Activated naive CD8-positive, alpha-beta T cell treated with anti-CD3 and anti-CD28 coated beads, Interleukin-2, amount 10 ng/mL, durations not matched to agents 7 days and 5 days (primary cell): ENCODE results near the gene GRIP1. TPM values are rescaled to one million over a fixed set of nuclear protein-coding genes. Genes with fewer than 3 reads are reported as not detected.

Source experiments
- ATAC-seq: fragments of 150-1000 bp; cut with Tn5 transposase; one replicate; pipeline ENCODE4 v1.10.0; 2021; ENCODE audit warnings: low read depth, moderate library complexity
- POLR2A ChIA-PET: fragments of 350-600 bp; sonication (Branson Sonifier 250); formaldehyde crosslinking; loops from one replicate; lab custom pipeline; 2021; ENCODE audit warnings: antibody characterized with exemption; lab: Charles Lee
- DNase-seq: peaks from one replicate; pipeline ENCODE4 v3.0.0; 2021
- H3K27ac Mint-ChIP-seq: one replicate; pipeline ENCODE4 v1.8.0; 2022; ENCODE audit warnings: mild to moderate bottlenecking, mixed read lengths
- H3K27me3 Mint-ChIP-seq: one replicate; pipeline ENCODE4 v1.8.0; 2022; ENCODE audit warnings: mild to moderate bottlenecking, moderate library complexity, mixed read lengths
- H3K36me3 Mint-ChIP-seq: one replicate; pipeline ENCODE4 v1.8.0; 2021; ENCODE audit warnings: mild to moderate bottlenecking, mixed read lengths
- H3K4me1 Mint-ChIP-seq: one replicate; pipeline ENCODE4 v1.8.0; 2021; ENCODE audit warnings: mixed read lengths
- H3K4me3 Mint-ChIP-seq: one replicate; pipeline ENCODE4 v1.8.0; 2022; ENCODE audit warnings: mild to moderate bottlenecking, moderate library complexity, mixed read lengths
- H3K9me3 Mint-ChIP-seq: one replicate; pipeline ENCODE4 v1.8.0; 2021; ENCODE audit warnings: mixed read lengths
- total RNA-seq, 2 experiments: library from RNA; stranded (reverse); gene quantifications; one replicate each; pipeline ENCODE4 v1.2.3, GENCODE V29; 2021

The GRIP1 gene
- total RNA-seq, 2 experiments from 2014 or later = 0.34 to 1.8 TPM

DNA sequence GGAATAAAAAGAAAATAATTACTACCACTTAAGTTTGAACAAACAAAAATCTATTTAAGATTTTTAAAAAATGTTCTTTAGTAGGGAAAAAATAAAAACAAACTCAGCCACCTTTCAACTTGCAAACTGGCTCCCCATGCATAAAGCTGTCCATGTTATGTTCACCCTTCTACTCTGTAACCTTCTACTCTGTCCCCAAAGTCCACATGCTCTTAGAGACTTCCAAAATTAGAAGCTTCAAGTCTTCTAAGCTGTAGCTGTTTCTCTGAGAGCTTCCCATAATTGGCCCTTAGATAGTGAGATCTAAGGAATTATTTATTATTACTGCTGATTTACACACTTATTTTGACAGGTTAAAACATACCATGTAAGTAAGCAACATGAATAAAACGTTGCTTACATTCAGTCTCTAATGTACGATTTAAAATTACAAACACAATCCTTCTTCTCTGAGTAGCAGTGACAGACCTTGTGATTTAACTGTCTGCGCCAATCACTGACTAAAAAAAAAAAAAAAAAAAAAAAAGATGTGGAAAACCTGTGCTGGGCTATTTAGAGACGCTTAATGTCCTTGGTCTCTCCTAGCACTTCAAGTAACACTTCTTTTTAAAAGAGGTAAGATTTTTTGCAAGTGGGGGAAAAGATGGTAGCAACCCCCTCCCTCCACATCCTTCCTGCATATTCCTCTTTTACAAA is 28.3 kb upstream of the GRIP1 start:
- H3K27ac Mint-ChIP-seq = no peak overlapping the region
- H3K9me3 Mint-ChIP-seq = peaks cover 2% of the 10 kb centered on the region
- H3K36me3 Mint-ChIP-seq = peaks cover 7% of the 10 kb centered on the region
- H3K27me3 Mint-ChIP-seq = peaks cover 9% of the 10 kb centered on the region
- no peak for DNase-seq
- peaks cover 10% of the 10 kb centered on the region for H3K4me1 Mint-ChIP-seq
- no peak for ATAC-seq
- H3K4me3 Mint-ChIP-seq = no peak overlapping the region
- POLR2A ChIA-PET = no interaction called here

DNA sequence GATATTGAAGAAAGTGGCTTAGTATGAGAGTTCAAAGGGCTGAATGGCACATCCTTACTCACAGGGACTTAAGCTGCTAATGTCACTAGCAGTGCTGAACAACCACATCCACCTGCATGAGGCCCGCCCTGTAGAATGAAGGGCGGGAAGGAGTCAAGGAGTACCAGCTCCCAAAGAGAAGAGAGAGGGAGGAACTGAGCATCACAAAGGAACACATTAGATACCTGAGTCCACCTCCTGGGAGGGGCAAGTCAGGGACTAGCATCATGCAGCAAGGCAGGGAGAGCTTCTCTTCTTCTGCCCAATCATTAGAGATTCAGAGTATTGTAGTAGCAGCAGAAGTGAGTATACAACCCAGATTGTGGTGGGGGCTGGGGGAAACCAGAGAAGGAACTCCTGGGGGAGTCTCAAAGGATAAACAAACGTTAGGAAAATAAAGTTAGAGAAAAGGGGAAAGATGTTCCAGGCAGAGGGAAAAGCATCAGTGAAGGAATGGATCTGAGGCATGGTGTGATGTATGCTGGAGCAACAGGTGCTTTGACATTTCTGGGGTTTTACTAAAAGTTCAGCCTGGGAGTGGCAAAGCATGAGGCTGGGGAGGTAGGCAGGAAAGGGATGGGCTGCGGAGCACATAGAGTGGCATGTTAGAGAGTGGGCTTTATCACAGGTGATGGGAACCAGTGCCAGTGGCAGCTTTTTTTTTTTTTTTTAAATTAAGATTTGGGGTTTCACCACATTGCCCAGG is 21.0 kb upstream of the GRIP1 start:
- Mint-ChIP-seq H3K4me3 (no peak overlapping the region), H3K27ac (peak overlapping the region; percentile 15), H3K4me1 (peaks cover 19% of the 10 kb centered on the region), H3K27me3 (peaks cover 10% of the 10 kb centered on the region), H3K36me3 (peaks cover 6% of the 10 kb centered on the region), H3K9me3 (peaks cover 4% of the 10 kb centered on the region)
- DNase-seq (no peak), ATAC-seq (no peak)
- POLR2A ChIA-PET = no interaction called here

DNA sequence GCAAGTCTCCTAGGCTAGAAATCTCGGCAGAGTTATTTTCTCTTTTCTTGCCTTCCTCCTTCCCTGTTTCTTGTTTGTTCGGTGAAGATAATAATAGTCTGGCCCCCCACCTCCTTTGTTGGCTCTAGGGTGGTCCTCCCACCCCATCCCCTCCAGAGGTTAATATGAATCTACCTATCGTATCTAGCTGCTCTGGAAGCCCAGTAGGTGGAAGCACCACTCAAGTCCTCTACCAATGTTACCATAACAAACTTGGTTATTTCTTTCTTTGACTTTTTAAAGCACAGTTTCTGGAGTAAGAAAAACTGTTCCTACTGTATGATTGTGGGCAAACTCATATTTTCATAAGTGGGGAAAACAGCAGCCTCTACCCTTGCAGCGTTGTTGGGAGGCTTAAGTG is 19.7 kb upstream of the GRIP1 start:
- POLR2A ChIA-PET = no interaction called here
- Mint-ChIP-seq H3K4me3 (no peak overlapping the region), H3K9me3 (peaks cover 2% of the 10 kb centered on the region), H3K36me3 (peaks cover 4% of the 10 kb centered on the region), H3K27me3 (peaks cover 11% of the 10 kb centered on the region), H3K4me1 (peaks cover 22% of the 10 kb centered on the region), H3K27ac (no peak overlapping the region)
- no peak for DNase-seq
- ATAC-seq = no peak

DNA sequence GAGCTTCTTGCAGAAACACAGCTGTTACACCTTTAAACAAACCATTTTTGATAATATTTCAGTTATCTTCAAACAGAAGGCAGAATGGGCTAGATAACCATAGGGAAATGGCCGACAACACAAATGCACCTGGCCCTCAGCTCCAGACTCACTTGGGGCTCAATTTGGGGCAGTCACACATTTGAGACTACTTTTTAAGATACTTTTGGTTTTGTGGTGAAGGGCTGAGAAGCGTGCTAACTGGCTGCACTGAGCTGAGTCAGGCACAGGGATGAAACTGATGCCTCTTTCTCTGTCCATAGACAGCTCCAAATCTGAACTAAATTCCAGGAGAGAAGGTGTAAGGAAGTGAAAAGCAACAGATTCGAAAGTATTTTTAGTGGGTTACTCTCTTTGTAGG is 18.5 kb upstream of the GRIP1 start:
- no peak overlapping the region for H3K4me3 Mint-ChIP-seq
- peaks cover 2% of the 10 kb centered on the region for H3K9me3 Mint-ChIP-seq

DNA sequence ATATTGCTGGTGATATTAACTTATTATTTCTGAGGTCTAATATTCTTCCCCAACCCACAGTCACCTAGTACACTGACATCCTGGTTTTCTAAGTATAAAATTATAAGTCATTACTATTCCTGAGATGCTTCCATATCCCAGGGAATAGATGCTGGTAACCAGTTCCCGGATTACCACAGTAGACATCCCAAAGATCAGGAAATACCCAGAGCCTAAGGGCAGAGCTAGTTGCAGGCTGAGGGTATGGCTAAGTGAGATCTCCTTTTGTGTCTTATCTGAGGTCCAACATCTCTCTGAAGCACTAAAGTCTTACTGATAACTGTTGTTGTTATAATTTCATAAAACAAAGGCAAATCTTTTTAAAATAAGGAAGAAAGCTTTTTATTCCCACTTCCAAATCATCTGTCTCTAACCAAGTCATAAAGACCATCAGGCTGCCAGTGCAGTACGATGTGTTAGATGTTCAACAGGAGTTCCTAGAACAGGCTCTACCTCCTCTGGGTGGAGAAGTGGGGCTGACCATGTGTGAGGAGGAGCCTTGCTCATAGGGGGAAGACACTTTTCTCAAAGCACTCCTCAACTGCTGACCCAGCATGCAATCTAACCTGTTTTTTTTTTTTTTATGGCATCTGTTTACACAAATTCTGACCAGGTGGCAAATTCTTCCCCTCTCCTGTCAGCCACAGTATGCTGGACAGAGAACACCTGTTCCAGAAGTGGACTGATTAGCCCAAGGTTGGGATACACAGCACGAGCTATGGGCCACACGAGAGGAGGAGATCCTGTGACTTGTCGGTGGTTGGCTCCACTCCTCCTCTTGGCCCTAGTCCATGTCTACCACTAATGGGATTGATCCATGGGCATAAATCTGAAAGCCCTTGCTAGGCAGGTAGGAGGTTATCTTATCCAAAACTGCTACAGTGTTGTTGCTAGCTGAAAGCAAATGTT is 16.1 kb upstream of the GRIP1 start:
- peaks cover 2% of the 10 kb centered on the region for H3K9me3 Mint-ChIP-seq
- H3K27ac Mint-ChIP-seq = no peak overlapping the region
- no peak overlapping the region for H3K4me3 Mint-ChIP-seq
- H3K27me3 Mint-ChIP-seq = peaks cover 4% of the 10 kb centered on the region
- no peaks in the 10 kb centered on the region for H3K36me3 Mint-ChIP-seq
- DNase-seq = no peak
- POLR2A ChIA-PET = interaction anchor here (0.7 kb wide), 1 partner anchor 522 kb away, joined by 3 read pairs; no protein-coding TSS in a partner anchor
- ATAC-seq = no peak
- H3K4me1 Mint-ChIP-seq = peaks cover 22% of the 10 kb centered on the region

More for the DNA sequence above, 18.5 kb upstream of the GRIP1 start:
- peaks cover 22% of the 10 kb centered on the region for H3K4me1 Mint-ChIP-seq
- H3K27me3 Mint-ChIP-seq = peaks cover 4% of the 10 kb centered on the region
- POLR2A ChIA-PET = no interaction called here
- H3K36me3 Mint-ChIP-seq = no peaks in the 10 kb centered on the region
- no peak overlapping the region for H3K27ac Mint-ChIP-seq
- DNase-seq (no peak), ATAC-seq (no peak)

DNA sequence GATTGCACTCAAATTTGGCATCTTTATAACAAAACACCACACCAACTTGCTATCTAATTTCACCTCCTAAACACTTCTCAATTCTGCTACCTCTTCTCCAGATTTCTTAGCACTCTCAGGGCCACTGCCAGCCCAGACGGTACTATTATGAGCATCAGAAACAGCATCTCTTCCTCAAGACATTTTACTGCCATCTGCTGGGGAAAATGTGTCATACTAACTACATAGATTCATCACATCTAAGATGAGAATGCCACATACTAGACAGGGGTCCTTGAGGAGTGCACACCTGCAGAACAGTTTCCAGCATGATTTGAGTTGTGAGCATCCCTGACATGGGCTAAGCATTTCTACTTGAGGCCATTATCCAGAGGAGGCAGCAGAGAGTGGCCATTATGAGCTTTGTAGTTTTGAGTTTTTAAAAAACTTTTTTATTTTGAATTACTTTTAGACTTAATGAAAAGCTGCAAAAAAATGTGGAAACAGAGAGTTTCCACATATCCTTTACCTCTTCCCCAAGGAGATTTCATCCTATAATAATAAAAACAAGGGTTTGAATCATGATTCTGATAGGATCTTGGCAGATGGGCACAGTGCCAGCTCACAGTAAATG is 15.1 kb upstream of the GRIP1 start:
- peaks cover 18% of the 10 kb centered on the region for H3K4me1 Mint-ChIP-seq
- H3K27ac Mint-ChIP-seq = no peak overlapping the region
- peak; percentile 83 for ATAC-seq
- no peaks in the 10 kb centered on the region for H3K9me3 Mint-ChIP-seq
- POLR2A ChIA-PET = no interaction called here
- H3K4me3 Mint-ChIP-seq = no peak overlapping the region
- peaks cover 3% of the 10 kb centered on the region for H3K27me3 Mint-ChIP-seq
- DNase-seq = no peak
- H3K36me3 Mint-ChIP-seq = no peaks in the 10 kb centered on the region

DNA sequence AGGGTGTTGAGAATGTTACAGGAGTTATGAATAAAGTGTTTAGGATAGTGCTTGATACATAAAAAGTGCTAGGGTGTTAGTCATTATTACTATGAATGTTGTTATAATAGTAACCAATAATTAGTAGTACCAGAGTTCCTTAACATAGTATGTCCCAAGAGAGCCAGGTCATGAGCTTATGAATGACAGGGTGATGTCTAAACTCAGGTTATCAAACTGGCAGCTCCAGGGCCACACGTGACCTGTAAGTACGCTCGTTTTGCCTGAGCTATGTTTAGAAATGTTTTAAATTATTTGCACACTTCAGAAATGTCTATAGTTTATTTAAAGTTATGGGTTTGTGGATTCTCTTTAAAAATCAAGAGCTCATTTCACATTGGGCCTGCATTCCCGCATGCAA is 14.1 kb upstream of the GRIP1 start:
- peaks cover 12% of the 10 kb centered on the region for H3K4me1 Mint-ChIP-seq
- no peaks in the 10 kb centered on the region for H3K36me3 Mint-ChIP-seq
- H3K27ac Mint-ChIP-seq = no peak overlapping the region
- H3K9me3 Mint-ChIP-seq = no peaks in the 10 kb centered on the region
- DNase-seq (no peak), ATAC-seq (no peak)
- H3K27me3 Mint-ChIP-seq = peaks cover 7% of the 10 kb centered on the region
- POLR2A ChIA-PET = no interaction called here
- H3K4me3 Mint-ChIP-seq = no peak overlapping the region

DNA sequence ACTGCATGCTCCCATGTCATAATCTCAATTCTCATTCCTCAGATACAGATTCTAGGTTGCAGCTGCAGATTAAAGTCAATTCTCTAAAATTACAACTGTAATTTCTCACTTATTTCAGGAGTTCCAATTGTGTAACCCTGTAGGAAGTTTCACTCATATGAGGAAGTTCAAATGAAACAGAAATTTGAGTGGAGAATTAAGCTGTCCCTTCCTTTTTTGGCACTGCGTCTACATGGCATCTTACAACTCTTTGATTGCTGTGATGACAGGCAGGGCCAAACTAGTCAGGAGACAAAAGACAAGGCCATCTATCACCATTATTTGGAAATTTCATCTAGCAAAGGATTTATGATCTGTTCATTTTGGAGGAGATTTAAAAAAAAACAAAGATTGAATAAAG is 13.3 kb upstream of the GRIP1 start:
- H3K27me3 Mint-ChIP-seq = peaks cover 7% of the 10 kb centered on the region
- POLR2A ChIA-PET = no interaction called here
- H3K4me3 Mint-ChIP-seq = no peak overlapping the region
- H3K36me3 Mint-ChIP-seq = no peaks in the 10 kb centered on the region
- ATAC-seq (no peak), DNase-seq (no peak)
- H3K27ac Mint-ChIP-seq = no peak overlapping the region
- H3K9me3 Mint-ChIP-seq = no peaks in the 10 kb centered on the region
- peaks cover 5% of the 10 kb centered on the region for H3K4me1 Mint-ChIP-seq

DNA sequence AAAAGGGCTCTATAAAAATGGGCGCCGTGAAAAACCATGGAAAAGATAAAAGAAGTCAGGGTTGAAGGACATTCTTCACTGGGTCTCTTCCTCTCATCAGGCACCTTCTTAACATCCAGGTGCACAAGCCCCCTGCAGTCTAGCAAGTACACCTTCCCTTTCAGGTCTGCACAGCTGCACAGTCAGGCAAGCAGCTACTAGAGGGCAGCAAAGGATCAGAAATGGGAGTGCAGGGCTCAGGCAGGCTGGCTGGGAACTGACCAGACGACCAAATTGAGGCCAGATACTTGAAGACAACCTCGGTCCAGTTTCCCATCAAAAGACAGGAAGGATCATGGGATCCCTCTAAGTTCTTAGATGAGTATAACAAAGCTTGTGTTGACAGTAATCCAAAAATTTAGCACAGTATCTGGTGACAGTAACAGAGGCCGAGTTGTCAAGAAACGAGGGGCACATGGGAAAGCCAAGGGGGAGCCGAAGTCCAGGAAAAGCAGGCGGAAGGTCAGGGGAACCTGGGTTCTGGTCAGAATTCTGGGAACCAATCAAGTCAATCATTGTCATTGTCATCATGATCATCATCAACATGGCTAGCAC is 10.1 kb upstream of the GRIP1 start:
- Mint-ChIP-seq H3K27ac (no peak overlapping the region), H3K4me3 (no peak overlapping the region), H3K9me3 (no peaks in the 10 kb centered on the region), H3K4me1 (peaks cover 2% of the 10 kb centered on the region), H3K36me3 (no peaks in the 10 kb centered on the region), H3K27me3 (peaks cover 11% of the 10 kb centered on the region)
- ATAC-seq (peak; percentile 73), DNase-seq (peak; percentile 37)
- POLR2A ChIA-PET = no interaction called here

DNA sequence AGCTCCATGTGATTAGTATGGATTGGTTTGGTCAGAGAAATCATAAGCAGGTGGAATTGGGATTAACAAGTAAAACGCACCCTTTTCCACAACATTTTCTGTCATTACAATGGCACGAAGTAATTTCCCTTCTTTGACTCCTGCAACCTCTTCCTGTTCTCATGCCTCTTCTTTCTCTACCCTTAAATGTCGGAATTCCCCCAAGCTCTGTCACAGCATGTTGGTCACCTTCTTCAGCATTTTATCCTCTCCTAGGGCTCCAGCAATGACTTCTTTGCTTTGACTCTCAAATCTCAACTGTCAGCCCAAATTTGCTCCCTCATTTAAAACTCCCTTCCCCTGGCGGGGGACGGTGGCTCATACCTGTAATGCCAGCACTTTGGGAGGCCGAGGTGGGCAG is 5.3 kb upstream of the GRIP1 start:
- no peak overlapping the region for H3K4me3 Mint-ChIP-seq
- H3K27ac Mint-ChIP-seq = no peak overlapping the region
- no peak for DNase-seq
- H3K4me1 Mint-ChIP-seq = no peaks in the 10 kb centered on the region
- POLR2A ChIA-PET = no interaction called here
- no peaks in the 10 kb centered on the region for H3K36me3 Mint-ChIP-seq
- H3K27me3 Mint-ChIP-seq = peaks cover 28% of the 10 kb centered on the region
- H3K9me3 Mint-ChIP-seq = no peaks in the 10 kb centered on the region
- no peak for ATAC-seq

DNA sequence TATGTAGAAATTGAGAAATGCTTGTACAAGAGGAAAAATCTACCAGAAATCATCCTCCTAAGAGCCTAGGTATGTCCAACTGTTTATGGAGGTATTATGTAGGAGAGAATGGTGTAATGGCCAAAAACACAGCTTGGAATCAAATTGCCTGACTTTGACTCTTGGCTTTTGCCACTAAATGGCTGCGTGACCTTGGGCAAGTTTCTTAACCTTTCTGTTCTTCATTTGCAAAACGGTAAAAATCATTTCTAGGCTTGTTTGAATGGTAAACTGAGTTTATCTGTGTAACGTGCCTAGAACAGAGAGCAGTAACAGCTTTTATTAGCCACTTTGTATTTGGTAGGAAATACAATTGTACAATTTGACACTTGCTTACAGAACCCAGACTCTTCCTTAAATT is 4.9 kb upstream of the GRIP1 start:
- H3K4me3 Mint-ChIP-seq = no peak overlapping the region

DNA sequence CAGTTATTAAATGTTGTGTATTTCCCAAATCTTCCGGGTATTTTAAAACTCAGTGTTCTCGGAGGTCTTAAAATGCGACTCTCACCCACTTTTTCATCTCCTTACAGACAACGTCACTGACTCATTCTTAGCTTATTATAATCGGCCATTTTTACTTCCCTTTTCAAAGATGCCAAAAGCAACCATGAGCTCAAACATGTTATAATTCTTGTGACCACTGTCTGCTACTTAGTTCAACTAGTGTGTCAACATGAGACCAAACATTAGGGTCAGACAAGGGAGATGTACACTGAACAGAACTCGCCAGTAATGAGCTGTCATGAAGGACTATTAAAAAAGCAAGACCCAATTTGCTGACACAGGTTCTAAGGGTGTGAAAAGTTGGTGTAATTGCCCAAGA is 4.2 kb upstream of the GRIP1 start:
- POLR2A ChIA-PET = no interaction called here
- DNase-seq (no peak), ATAC-seq (no peak)
- no peaks in the 10 kb centered on the region for H3K4me1 Mint-ChIP-seq
- H3K4me3 Mint-ChIP-seq = no peak overlapping the region
- H3K36me3 Mint-ChIP-seq = no peaks in the 10 kb centered on the region
- H3K9me3 Mint-ChIP-seq = no peaks in the 10 kb centered on the region
- no peak overlapping the region for H3K27ac Mint-ChIP-seq
- peaks cover 27% of the 10 kb centered on the region for H3K27me3 Mint-ChIP-seq

More for the DNA sequence above, 4.9 kb upstream of the GRIP1 start:
- no peak for DNase-seq
- Mint-ChIP-seq H3K27me3 (peaks cover 29% of the 10 kb centered on the region), H3K27ac (no peak overlapping the region), H3K9me3 (no peaks in the 10 kb centered on the region), H3K36me3 (no peaks in the 10 kb centered on the region), H3K4me1 (no peaks in the 10 kb centered on the region)
- ATAC-seq = no peak
- POLR2A ChIA-PET = no interaction called here
